SU-DHL-6 (cell line): ENCODE measurements around the gene POLR2F.

Experiments used
- CTCF ChIP-seq: fragments of 200-600 bp; sonication (generic); IDR thresholded peaks from one replicate; pipeline ENCODE4 v1.5.1; 2017; ENCODE audit warnings: antibody characterized with exemption, mild to moderate bottlenecking, low read length, moderate library complexity; ENCODE audit not compliant: insufficient read depth, poor library complexity, severe bottlenecking
- EZH2phosphoT487 ChIP-seq: fragments of 200-600 bp; sonication (generic), shearing (Covaris generic); conservative IDR thresholded peaks from 2 replicates; pipeline ENCODE4 v1.6.1; 2018; ENCODE audit warnings: mild to moderate bottlenecking, antibody characterized with exemption, low read length, moderate library complexity, mixed read lengths

DNA sequence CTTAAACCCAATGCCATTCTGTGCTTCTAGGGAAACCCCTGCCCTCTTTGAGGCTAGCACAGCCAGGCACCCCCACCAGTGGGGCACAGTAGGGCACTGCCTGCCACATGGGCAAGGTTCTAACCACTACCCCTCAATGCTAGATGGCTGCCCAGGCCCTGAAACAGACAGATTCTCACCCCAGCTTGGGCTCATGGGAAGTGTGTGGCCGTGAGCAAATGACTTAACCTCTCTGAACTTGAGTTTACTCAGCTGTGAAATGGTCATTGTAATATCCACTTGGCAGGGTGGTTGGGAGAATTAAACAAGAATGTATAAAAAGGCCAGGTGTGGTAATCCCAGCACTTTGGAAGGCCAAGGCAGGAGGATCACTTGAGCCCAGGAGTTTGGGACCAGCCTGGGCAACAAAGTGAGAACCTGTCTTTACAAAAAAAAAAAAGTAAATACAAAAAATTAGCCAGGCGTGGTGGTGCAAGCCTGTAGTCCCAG lies 22.5 kb upstream of the POLR2F start:
- TF ChIP-seq CTCF: no peak
- no peak for TF ChIP-seq EZH2phosphoT487
